ENCODE results near the gene RFC1.

GRCh38 chr4:39357002-39357401 lies 9.2 kb downstream of the RFC1 start:
- TF ChIP-seq EZH2 (IDR thresholded peaks at IDR 0.05; ENCODE audit: low read depth), result no peak
- TF ChIP-seq CTCF (conservative IDR thresholded peaks at IDR 0.05), result no peak
